ENCODE results near the gene ZXDC.

ZXDC gene

GRCh38 chr3:126439968-126440708 lies 35.6 kb downstream of the ZXDC start:
- no peak for DNase-seq (ENCODE audit: low read depth in 1 of 2, low spot score in 1 of 2)
- no peak for TF ChIP-seq GABPA (IDR thresholded peaks at IDR 0.05; ENCODE audit: low read depth)
- TF ChIP-seq REST (IDR thresholded peaks at IDR 0.05; ENCODE audit: insufficient replicate concordance, low read depth) = no peak
- no peak for TF ChIP-seq POLR2AphosphoS5 (IDR thresholded peaks at IDR 0.05; ENCODE audit: low read depth)
- TF ChIP-seq, protein P1, sequence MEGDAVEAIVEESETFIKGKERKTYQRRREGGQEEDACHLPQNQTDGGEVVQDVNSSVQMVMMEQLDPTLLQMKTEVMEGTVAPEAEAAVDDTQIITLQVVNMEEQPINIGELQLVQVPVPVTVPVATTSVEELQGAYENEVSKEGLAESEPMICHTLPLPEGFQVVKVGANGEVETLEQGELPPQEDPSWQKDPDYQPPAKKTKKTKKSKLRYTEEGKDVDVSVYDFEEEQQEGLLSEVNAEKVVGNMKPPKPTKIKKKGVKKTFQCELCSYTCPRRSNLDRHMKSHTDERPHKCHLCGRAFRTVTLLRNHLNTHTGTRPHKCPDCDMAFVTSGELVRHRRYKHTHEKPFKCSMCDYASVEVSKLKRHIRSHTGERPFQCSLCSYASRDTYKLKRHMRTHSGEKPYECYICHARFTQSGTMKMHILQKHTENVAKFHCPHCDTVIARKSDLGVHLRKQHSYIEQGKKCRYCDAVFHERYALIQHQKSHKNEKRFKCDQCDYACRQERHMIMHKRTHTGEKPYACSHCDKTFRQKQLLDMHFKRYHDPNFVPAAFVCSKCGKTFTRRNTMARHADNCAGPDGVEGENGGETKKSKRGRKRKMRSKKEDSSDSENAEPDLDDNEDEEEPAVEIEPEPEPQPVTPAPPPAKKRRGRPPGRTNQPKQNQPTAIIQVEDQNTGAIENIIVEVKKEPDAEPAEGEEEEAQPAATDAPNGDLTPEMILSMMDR (IDR thresholded peaks at IDR 0.05; ENCODE audit: insufficient read depth, low read length) = no peak
- TF ChIP-seq SPI1 (IDR thresholded peaks at IDR 0.05; ENCODE audit: borderline replicate concordance, low read depth) = no peak
- Histone ChIP-seq H3K27ac (replicated peaks) (no peak overlapping the region), H3K4me3 (replicated peaks; ENCODE audit: insufficient read depth, low read length) (no peak overlapping the region), H3K27me3 (ENCODE audit: insufficient read depth, poor library complexity, severe bottlenecking) (no peaks in the 10 kb centered on the region)

DNA sequence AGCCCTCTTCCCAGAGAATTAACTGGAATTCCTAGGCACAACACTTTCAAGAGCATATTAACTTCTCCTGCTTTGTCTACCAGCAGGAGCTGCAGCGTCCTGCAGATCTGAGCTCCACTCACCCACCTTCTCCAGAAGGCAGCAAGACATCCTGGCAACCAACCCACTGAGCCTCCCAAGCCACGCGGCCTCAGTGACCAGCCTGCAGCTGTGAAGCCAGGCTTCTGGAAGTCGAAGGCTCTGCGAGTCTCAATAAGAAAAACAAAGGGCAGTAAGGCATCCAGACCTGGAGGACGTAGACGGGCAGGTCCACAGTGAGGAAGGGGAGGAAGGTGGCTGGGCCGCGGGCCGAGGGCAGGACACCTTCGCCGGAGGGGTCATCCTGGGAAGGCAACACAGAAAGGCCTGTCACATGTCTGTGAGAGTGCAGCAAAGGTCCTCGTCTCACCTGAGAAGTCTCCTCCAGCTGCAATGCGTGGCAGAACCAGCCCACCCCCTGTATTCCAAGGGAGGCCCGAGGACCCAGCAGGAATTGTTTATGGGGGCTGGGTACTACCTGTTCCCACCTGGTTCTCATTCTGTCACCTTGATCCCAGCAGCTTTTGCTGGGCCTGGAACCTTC lies 36.2 kb downstream of the ZXDC start:
- TF ChIP-seq POLR2AphosphoS5 (IDR thresholded peaks at IDR 0.05; ENCODE audit: low read depth) (no peak), REST (IDR thresholded peaks at IDR 0.05; ENCODE audit: insufficient replicate concordance, low read depth) (no peak), GABPA (IDR thresholded peaks at IDR 0.05; ENCODE audit: low read depth) (no peak), SPI1 (IDR thresholded peaks at IDR 0.05; ENCODE audit: borderline replicate concordance, low read depth) (no peak)
- TF ChIP-seq, protein P1 (IDR thresholded peaks at IDR 0.05; ENCODE audit: insufficient read depth, low read length) = no peak
- DNase-seq (ENCODE audit: low read depth in 1 of 2, low spot score in 1 of 2) = no peak

GRCh38 chr3:126438746-126439145 lies 36.9 kb downstream of the ZXDC start:
- no peak for DNase-seq (ENCODE audit: low read depth in 1 of 2, low spot score in 1 of 2)
- Histone ChIP-seq H3K27me3 (ENCODE audit: insufficient read depth, poor library complexity, severe bottlenecking) (no peaks in the 10 kb centered on the region), H3K27ac (replicated peaks) (no peak overlapping the region), H3K4me3 (replicated peaks; ENCODE audit: insufficient read depth, low read length) (no peak overlapping the region)
- no peak for TF ChIP-seq SPI1 (IDR thresholded peaks at IDR 0.05; ENCODE audit: borderline replicate concordance, low read depth)

More for the DNA sequence above, 36.2 kb downstream of the ZXDC start:
- H3K4me3 ChIP-seq (replicated peaks; ENCODE audit: insufficient read depth, low read length) = no peak overlapping the region
- no peak overlapping the region for H3K27ac ChIP-seq (replicated peaks)
- no peaks in the 10 kb centered on the region for H3K27me3 ChIP-seq (ENCODE audit: insufficient read depth, poor library complexity, severe bottlenecking)

- Histone ChIP-seq H3K27me3 (ENCODE audit: insufficient read depth, poor library complexity, severe bottlenecking) (no peaks in the 10 kb centered on the region), H3K27ac (replicated peaks) (no peak overlapping the region), H3K4me3 (replicated peaks; ENCODE audit: insufficient read depth, low read length) (no peak overlapping the region)
- no peak for TF ChIP-seq POLR2AphosphoS5 (IDR thresholded peaks at IDR 0.05; ENCODE audit: low read depth)
- no peak for DNase-seq (ENCODE audit: low read depth in 1 of 2, low spot score in 1 of 2)
Observed at GRCh38 chr3:126438186-126438585, 37.5 kb downstream of the ZXDC start.
